Endometrial microvascular endothelial cells (primary cell): ENCODE results near the gene PDXDC1. TPM values are rescaled to one million over a fixed set of nuclear protein-coding genes. Genes with fewer than 3 reads are reported as not detected.
"Not testable (repeated sequence)": the region's sequence is repeated elsewhere in the genome, so short reads cannot be mapped to it uniquely, and the experiment has no call there.

ENCODE experiments used
- in situ Hi-C: cut with HindIII; loops from 2 replicates; pipeline ENCODE4 v1.10.0; 2017; ENCODE audit warnings: low sequenced_read_pairs, low pct_unique_long_range_greater_than_20kb; ENCODE audit errors: inconsistent ontology term
- total RNA-seq: library from RNA; depleted of rRNA; stranded (reverse); fragments of >200 nt; gene quantifications from one replicate; pipeline ENCODE4 v1.2.3, GENCODE V29; 2015; ENCODE audit errors: inconsistent ontology term

PDXDC1 gene
- total RNA-seq, 1 donor from 2014 or later: 44.9 TPM

GRCh38 chr16:15184000-15184399 lies 209.2 kb downstream of the PDXDC1 start:
- in situ Hi-C loops: not testable (repeated sequence)

Other genes starting within 250 kb of the PDXDC1 start
- gene NPIPA2, start 232.5 kb upstream of the PDXDC1 start, total RNA-seq: not detected
- 107 TPM for gene NOMO1, start 141.3 kb upstream of the PDXDC1 start, total RNA-seq
- gene NPIPA1, start 37.6 kb upstream of the PDXDC1 start, total RNA-seq: 27.7 TPM
- gene NTAN1, start 81.0 kb downstream of the PDXDC1 start, total RNA-seq: 112 TPM
- 37.0 TPM for gene RRN3, start 119.2 kb downstream of the PDXDC1 start, total RNA-seq